ENCODE results near the gene KDM7A. TPM values are rescaled to one million over a fixed set of nuclear protein-coding genes. Genes with fewer than 3 reads are reported as not detected.

Gene KDM7A
- polyA plus RNA-seq, 1 donor from 2014 or later = 8.2 TPM

Small RNA genes lying within 50 kb of the gene (small RNA-seq; reads per million reads assigned to genes)
- 0 to 1.2 (median 0) reads per million in 3 experiments for gene RF00019
- gene RNU6-797P = 0 reads per million in 3 experiments

Other genes with a start within 250 kb of the KDM7A start
- gene PARP12, start 114.0 kb downstream of the KDM7A start, polyA plus RNA-seq = 0.44 TPM in 1 of 2 replicates, not detected in the other
- 176 and 181 TPM in 2 replicates for gene SLC37A3, start 221.5 kb upstream of the KDM7A start, polyA plus RNA-seq
- gene RAB19, start 227.1 kb upstream of the KDM7A start, polyA plus RNA-seq = not detected in 2 replicates

All from neural cell (in vitro differentiated cells).